Stimulated activated CD4-positive, alpha-beta T cell treated with anti-CD3 and anti-CD28 coated beads, Interleukin-12 subunit alpha, Interleukin-12 subunit beta, amount 100 ng/mL, for 4 hours (primary cell): ENCODE results near the gene MGMT.

Source experiments
- DNase-seq: peaks from one replicate; pipeline ENCODE4 v3.0.0-alpha.2; 2020

MGMT gene

GRCh38 chr10:129546106-129546505, 79.1 kb downstream of the MGMT start:
- DNase-seq, result no peak

- DNase-seq, result no peak
These were observed 80.6 kb downstream of the MGMT start for GRCh38 chr10:129547608-129548007.

- no peak for DNase-seq
These were observed 81.6 kb downstream of the MGMT start for GRCh38 chr10:129548600-129548999.

- no peak for DNase-seq
These were observed 83.0 kb downstream of the MGMT start for GRCh38 chr10:129550076-129550475.

- DNase-seq, result no peak
These were observed 83.6 kb downstream of the MGMT start for GRCh38 chr10:129550658-129551057.

GRCh38 chr10:129552119-129552518, 85.1 kb downstream of the MGMT start:
- DNase-seq, result no peak

- DNase-seq, result no peak
These were observed 86.9 kb downstream of the MGMT start for GRCh38 chr10:129553928-129554327.

GRCh38 chr10:129556316-129556715, 89.3 kb downstream of the MGMT start:
- no peak for DNase-seq

- no peak for DNase-seq
These were observed 93.3 kb downstream of the MGMT start for GRCh38 chr10:129560361-129560760.

GRCh38 chr10:129562487-129562886, 95.4 kb downstream of the MGMT start:
- DNase-seq, result no peak

GRCh38 chr10:129564923-129565322, 97.9 kb downstream of the MGMT start:
- no peak for DNase-seq

GRCh38 chr10:129568583-129569344, 101.7 kb downstream of the MGMT start:
- no peak for DNase-seq

- DNase-seq, result no peak
These were observed 103.1 kb downstream of the MGMT start for GRCh38 chr10:129570185-129570584.

- no peak for DNase-seq
These were observed 112.2 kb downstream of the MGMT start for GRCh38 chr10:129579228-129579627.

GRCh38 chr10:129580010-129580409, 113.0 kb downstream of the MGMT start:
- DNase-seq, result no peak

- DNase-seq, result no peak
These were observed 113.9 kb downstream of the MGMT start for GRCh38 chr10:129580901-129581300.

GRCh38 chr10:129581827-129582411, 114.9 kb downstream of the MGMT start:
- no peak for DNase-seq

- DNase-seq, result no peak
These were observed 116.8 kb downstream of the MGMT start for GRCh38 chr10:129583831-129584230.

GRCh38 chr10:129586898-129587443, 119.9 kb downstream of the MGMT start:
- DNase-seq, result no peak

GRCh38 chr10:129589546-129589945, 122.5 kb downstream of the MGMT start:
- DNase-seq, result no peak

GRCh38 chr10:129593953-129594352, 126.9 kb downstream of the MGMT start:
- no peak for DNase-seq

- DNase-seq, result no peak
These were observed 127.8 kb downstream of the MGMT start for GRCh38 chr10:129594811-129595210.

GRCh38 chr10:129598413-129598812, 131.4 kb downstream of the MGMT start:
- no peak for DNase-seq

GRCh38 chr10:129599160-129599559, 132.1 kb downstream of the MGMT start:
- DNase-seq, result no peak

GRCh38 chr10:129601737-129602136, 134.7 kb downstream of the MGMT start:
- DNase-seq, result no peak
